Stimulated activated CD8-positive, alpha-beta memory T cell treated with anti-CD3 and anti-CD28 coated beads, Interleukin-12 subunit alpha, Interleukin-12 subunit beta, amount 100 ng/mL, for 1 hour (primary cell): ENCODE results near the gene CAMKMT.

ENCODE experiments used
- DNase-seq: peaks from one replicate; pipeline ENCODE4 v3.0.0-alpha.2; 2020; ENCODE audit warnings: low read depth

CAMKMT gene

DNA sequence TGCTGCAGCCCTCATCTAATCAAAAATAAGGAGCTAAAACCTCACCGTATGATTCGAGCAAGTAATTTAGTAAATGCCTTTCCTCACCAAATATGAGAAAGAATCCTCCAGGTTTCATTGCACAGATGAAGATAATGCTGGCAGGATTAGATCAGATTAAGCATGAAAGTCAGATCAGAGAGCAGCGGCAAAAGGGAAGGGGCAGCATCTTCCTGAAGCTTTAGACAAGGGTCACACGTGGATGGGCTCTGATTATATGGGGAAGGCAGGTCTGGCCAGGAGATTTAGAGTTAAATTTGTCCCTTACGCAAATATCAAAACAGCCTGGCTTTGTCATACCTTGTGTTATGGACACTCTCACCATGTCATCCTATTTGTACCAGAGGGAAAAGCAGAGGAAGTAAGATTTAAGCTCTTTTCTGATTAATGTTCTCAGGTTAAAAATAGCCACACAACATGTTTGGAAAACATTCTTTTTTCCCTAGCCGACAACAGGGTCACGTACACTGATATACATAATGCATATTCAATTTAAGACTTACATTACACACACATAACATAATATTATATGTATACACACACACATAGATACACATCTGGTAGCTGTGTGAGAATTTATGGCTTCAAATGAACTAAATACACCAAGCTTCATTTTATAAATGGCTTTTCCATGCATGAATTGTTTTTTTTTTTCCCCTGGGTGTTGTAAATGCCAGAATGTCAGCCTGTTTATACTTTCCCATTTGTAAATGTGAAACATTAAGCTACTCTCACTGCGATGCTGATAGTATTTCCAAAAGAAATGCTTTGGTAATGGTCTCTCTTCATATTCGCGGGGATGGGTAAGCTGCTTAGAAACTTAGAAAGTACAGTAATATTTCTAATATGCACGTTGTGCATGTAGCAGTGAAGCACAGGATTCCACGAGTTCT, 383.5 kb downstream of the CAMKMT start:
- DNase-seq = no peak

DNA sequence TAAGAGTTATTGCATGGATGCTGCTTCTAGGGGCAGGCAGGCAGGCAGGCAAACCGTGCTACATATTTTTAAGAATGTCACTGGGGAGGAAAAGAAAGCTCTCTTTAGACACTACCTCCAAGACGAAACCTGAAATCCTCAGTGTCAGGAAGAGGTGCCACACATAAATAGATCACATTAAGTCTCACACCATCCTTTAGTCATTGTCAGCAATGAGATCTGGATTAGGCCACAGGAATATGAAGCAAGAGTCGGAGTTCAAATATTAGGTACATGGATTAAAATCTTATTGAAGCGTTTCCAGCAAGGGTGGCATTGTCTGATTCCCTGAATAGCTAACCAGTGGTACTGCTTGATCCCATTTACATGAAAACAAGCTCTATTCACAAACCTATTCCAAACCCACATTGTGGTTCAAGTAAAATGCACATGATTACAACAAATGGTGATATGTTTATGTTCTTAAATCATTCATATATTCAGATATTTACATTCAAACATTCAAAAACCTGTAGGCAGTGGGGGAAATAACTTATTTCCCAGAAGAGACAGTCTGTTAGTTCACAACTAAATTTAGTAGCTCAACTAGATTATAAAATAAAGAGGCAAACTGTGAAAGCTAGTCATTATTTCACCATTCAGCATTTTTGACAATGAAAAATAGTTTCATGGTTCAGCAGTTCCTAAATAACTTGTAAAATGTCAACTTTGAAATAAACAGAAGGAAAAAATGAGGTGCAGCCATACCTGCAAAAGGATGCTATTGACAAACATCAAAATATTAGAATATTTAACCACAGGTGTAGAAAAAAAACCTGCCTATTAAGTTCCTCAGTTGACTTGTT, 384.4 kb downstream of the CAMKMT start:
- no peak for DNase-seq

DNA sequence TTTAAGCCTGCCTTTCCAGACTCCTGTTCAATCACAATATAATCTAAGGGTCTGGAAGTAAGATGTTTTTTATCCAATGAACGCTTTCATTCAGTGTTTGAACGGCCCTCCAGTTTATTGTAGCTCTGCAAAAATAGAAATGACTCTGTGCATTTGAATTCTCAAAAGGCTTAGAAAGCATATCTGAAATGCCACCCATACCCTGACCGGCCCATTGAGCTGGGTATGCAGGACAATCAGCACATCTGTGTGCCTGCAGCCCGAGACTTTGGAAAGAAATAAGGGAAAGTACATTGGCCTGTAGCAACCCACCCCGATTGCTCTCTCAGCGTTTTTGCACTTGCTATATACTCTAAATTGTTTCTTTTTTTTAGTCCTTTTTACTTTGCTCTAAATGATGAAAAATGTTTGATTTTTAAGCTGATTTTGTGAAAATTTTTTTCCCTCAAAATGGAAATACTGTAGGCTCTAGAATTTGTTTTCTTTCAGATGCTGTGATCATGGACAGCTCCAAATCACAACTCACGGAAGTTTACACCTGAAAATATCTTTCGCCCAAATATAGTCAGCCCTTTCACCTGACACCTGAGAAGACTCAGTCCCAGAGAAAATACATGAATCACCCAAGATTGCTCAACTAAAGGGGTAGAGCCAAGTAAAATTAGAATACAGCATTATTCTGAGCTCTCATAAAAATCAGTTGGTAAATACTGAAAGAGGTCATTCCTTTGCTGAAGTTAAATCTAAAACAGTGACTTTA, 385.3 kb downstream of the CAMKMT start:
- DNase-seq = no peak

DNA sequence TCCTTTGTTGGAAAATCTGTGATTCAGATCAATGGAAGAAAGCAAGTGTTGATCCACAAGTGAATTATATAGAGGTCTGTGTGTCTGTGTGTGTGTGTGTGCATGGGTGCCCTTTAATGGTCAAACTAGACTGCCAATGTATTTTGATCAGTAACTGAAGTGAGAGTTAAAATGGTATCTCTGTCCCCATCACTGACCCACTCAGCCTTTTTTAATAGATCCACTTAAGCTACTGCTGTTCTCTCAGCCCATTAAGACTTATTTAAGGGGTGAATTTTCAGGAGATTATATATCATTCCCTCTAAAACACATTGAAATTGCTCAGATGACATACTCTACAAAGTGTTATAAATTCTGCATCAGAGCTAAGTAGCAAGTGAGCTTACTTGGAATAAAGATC, 386.0 kb downstream of the CAMKMT start:
- DNase-seq = no peak

DNA sequence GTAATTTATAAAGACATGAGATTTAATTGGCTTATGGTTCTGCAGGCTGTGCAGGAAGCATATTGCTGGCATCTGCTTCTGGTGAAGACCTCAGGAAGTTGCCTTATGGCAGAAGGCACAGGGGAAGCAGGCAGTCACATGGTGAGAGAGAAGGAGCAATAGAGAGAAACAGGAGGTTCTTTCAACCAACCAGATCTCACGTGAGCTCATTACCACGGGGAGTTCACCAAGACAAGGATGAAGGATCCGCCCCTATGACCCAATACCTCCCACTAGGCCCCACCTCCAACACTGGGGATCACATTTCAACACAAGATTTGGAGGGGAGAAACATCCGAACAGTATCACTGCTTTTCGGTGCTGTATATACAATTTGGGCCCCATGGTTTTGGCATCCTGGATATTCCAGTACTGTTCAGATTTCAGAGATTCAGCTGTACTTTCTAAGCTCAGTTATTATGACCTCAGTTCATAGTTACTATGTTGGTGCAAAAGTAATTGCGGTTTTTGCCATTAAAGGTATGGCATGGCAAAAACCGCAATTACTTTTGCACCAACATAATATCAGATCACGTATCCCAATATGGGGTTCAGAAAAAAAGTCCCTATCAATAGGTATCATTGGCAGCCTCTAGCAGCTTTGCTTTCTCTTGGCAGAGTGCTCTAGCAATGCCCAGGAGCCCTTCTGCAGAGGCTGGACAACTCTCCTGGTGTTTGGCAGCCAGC, 390.2 kb downstream of the CAMKMT start:
- no peak for DNase-seq

DNA sequence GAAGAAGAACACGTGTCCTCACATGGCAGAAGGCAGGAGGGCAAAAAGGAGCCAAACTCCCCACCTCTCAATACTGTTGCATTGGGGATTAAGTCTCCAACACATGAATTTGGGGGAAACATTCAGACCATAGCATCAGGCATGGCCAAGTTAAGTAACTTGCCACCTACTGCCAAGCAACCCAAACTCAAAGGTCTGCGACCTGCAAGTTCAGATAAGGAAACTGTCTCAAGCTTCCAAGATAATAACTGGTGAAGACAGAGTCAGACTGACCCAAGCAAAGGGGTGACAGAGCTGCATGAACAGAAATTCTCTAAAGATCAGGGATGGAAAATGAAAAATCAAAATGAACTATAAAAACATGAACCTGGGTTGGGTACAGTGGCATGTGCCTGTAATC, 391.0 kb downstream of the CAMKMT start:
- no peak for DNase-seq

DNA sequence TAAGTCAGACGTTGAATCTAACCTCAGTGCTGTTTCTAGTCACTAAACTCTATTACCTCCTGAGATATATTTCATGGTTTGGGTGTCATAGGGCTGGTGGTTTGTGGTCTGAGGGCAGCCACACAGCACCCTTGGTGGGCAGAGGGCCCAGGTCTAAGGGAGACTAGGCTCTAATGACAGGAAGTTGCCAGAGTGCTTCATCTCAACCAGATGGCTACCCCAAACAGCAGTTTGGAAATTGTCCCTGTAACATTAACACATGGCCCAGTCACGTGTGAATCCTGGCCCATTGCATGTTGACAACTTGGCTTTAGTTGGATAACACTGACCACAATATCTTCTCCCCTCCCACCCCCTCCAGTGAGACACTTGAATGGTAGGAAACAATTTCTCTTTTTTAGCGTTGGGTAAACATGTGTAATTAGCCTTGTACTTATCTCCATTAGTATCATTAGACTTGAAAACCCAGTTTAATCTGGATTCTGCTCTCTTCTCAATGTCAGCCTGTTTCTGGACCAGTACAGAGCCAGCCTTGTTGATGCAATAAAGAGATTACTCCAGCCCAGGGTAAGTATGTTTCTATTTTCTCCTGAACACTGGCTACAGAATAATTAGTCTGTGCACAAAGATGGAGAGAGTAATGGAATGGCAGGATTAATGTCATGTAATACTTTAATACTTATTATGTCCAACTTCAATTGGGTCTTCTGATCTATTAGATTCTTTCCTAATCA, 392.0 kb downstream of the CAMKMT start:
- no peak for DNase-seq

DNA sequence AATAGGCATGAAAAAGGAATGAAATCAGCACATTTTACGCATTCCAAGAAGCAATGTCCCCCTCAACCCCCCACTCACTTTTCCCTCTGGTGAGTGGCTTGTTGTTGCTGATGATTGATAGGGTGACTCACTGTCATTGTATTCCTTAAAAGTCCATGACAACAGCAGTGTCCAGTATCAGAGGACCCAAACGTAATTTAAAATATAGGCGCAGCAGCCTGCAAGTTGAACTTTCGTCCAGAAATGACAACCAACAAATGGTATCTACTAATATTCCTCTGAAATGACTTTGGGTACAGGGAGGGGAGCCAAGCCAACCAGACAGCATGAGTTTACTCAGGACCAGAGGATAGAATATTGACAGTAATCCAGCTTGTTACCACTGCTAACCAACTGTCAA, 396.8 kb downstream of the CAMKMT start:
- DNase-seq = no peak

DNA sequence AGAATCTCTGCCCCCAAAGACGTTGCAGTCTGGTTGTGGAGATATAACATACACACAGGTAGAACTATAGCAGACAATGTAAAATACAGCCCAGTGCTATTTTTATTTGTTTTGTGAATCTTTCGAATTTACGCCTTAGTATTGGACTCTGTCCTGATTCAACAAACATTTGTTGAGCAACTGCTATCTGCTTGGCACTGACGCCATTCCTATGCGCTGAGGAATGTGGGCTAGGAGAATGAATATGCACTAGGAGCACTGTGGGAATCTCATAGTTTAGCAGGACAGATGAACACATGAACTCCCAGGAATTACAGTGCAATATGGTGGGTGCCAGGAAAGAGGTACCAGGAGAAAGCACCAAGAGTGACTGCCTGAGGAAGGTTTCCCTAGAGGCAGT, 398.1 kb downstream of the CAMKMT start:
- no peak for DNase-seq

DNA sequence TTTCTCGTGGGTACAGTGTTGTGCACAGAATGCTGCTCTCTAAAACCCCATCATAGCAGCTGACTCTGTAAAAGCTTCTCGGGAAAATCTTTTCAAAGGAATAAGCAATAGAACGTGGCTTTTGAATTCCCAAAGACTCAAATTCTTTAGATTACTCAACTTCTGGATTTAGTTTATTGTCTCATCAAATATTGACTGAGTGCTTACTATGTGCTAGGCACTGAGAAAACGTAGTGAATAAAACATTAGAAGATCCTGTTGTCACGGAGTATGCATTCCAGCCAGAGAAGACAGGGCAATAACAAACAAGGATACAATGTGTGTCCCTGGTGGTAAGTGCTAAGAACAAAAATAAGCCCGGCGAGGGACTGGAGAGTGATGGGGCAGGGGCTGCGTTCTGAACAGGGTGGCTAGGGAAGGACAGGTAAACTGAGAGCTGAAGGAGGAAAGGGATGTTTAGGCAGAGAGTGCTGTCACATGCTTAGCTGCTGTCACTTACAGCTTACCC, 401.6 kb downstream of the CAMKMT start:
- DNase-seq = no peak

DNA sequence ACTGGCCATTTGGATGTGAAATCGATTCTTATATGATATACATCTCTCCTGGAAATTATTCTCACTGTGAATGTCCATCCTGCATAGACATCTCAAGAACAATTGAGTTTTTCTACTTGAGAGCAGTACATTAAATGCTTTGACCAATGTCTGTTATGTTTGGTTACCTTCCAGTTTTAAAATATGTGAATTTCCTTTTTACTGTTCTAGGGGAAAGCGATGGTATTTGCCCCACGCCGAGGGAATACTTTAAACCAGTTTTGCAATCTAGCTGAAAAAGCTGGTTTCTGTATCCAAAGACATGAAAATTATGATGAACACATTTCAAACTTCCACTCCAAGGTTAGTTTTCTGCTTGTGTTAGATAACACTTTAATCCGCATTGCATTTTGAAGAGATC, 404.5 kb downstream of the CAMKMT start:
- no peak for DNase-seq

DNA sequence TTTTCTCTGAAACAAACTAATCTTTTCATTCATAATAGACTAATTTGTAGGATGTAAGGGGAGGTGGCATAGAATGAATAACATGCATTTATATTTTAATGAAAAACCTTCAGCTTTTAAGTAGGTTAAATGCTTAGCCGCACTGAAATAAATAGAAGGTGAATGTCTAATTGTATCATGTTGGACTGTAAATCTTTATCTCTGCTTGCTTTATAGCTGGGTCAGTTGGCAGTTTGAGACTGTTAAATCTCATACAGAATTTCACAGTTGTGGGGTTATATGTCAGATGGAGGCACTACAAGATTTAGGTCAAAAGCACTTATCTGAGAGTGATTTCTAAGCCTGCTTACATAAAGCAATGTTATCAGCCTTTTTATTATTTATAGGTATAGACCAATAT, 405.0 kb downstream of the CAMKMT start:
- no peak for DNase-seq

DNA sequence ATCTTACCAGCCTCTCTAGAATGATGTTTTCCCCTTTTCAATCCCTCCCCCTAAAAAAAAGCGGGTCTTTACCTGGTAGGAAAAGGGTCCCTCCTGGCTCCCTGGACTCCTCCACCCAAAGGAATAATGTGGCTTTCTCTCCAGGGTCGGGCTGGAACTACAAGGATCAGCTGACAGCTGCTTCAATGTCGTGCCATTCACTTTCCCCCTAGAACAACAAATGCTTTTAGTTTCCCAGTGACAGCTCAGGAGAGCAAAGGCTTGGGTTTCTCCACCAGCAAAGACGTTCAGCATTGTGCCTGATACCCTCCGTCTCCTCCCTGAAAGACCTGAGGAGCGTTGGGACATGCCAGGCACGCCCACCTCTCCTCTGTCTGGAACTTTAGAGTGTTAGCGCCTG, 405.9 kb downstream of the CAMKMT start:
- no peak for DNase-seq

DNA sequence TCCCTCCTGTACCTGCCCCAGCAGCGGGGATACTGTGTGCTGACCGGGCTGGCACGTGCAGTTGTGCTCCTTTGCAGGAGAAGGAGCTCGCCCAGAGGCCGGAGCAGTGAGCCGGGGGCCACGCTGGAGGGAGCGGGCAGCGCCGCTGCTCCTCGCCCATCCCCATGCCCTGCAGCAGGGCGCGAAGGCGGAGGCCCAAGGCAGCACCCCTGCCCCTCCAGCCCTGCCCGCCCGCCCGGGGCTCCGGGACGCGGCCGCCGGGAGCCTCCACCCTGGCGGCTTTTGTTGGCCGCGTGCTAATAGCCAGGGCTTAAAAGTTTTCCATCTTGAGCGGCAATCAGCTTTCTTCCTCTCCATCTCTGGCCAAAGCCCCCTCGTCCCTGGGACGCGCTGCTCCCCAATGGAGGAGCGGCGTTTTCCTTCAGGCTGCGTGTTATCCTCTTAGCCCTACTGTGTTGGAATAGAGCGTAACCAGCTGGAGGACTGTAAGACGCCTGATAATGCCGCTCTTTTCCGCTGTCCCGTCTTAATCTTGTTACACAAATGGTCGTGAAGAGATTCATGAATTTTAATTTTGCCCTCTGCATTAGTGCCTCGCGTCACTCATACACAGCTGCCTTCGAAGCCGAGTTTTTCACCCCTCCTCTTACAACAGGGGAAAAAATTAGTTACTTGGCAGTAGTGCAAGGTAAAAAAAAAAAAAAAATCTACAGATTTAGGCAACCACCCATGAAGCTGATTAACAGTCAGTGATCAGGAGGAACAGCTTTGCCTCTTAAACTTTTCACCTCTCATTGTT, 406.9 kb downstream of the CAMKMT start:
- DNase-seq = no peak

DNA sequence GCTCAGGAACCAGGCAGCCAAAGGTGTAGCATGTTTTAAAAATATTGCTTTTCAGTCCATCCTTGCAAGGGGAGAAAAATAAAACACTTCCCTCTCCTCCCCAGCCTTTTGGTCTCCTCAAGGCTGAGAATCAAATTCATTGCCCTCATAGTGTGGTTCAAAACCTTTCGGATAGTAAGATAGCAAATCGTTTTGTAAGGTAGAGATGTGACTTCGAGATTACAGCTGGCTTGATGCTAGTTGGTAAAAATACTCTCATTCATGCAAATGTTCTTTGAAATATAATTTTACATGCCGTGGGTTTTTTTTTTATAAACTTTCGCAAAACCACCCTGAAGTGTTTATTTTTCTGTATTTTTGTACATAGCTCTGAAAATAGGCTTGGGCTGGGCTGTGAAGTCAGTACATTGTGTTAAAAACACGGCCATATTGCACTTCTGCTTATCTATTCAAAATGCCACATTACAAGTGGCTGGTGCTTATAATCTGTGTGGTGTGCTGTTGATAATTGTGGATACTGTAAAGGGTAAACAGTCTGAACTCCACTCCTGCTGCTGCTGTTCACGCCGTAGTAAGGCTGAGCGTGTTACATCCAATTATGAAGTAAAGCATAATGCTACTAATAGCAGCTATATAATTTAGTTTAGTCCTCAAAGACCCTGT, 407.7 kb downstream of the CAMKMT start:
- no peak for DNase-seq

DNA sequence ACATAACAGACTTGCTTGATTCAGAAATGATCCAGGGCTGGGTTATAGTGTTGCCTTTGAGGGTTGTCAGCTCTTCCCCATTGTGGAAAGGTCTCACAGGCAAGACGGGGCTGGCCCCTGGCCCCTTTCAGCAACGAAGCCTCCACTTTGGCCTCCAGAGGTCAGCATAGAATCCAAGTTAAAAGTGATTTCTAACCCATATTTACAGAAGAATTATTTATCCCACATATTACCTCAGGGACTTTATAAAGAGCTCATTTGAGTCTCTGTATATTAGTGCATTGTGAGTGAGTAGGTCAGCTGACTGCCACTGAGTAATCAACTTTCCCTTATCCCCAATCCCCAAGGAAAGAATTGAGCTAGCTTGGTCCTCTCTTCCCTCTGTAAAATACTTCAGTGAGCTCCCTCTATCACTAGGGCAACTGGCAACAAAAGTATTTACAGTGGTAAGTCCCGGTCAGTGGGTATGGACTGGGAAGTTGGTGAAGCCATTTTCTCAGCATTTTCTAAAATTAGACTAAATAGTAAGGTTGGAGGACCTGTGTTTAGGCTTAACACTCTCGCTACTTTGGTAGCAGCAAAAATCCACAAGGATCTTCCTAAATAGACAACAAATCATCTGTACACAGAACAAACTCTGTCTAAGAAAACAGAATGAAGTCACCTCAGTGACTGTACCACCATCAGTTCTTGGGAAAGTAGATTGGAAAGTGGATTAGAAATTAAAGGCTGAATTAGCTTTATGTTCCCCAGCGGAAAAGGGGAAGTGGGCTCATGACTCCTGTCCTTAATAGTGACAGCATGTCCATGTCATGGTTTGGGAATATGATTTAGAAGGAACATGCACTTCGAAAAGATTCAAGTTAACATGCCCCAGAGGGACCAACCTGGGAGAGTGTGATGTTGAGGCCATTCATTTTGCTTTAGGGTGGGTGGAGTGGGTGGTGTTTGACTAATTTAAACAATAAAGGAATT, 408.8 kb downstream of the CAMKMT start:
- DNase-seq = no peak

DNA sequence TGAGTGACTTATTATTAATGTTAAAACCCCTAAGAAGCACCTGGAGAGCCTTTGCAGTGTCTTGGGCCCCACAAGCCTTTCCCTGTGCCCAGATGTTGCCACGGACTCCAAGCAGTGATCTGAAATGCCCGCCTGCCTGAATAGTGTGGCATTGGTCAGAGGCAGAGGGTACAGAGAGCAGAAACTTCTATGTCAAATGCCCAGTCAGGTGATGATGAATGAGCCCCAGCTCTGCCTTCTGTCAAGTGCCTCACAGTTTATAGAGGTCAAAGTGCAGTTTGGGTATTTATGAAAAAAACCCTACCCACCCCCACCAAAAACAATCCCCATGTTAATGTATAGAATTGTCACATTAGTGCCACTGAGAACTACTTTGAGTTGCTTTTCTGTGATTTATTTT, 409.8 kb downstream of the CAMKMT start:
- no peak for DNase-seq

DNA sequence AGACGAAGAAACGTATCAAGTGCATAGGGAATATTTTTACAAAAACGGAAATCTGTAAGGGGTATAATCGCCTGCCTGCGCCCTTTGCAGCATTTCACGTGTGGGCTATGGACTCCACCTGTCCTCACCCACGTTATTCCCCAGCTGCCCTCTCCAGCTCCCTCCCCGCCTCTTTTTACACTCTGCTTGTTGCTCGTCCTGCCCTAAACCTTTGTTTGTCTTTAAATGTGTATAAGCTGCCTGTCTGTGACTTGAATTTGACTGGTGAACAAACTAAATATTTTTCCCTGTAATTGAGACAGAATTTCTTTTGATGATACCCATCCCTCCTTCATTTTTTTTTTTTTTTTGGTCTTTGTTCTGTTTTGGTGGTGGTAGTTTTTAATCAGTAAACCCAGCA, 410.4 kb downstream of the CAMKMT start:
- no peak for DNase-seq
